BE2C (cell line): ENCODE results near the gene FBXL19.
A peak's percentile ranks its signal among the peaks of the same experiment; 100 is the strongest.

Experiments used
- DNase-seq: peaks from one replicate; pipeline ENCODE4 v3.0.0-alpha.2; 2020
- H3K27me3 ChIP-seq: fragments of 250-450 bp; sonication (Bioruptor Pico); 2 replicates; pipeline ENCODE4 v1.5.1; 2020; ENCODE audit warnings: mild to moderate bottlenecking
- H3K36me3 ChIP-seq: fragments of 250-450 bp; sonication (Bioruptor Pico); 2 replicates; pipeline ENCODE4 v1.5.1; 2020; ENCODE audit warnings: mild to moderate bottlenecking
- H3K4me1 ChIP-seq: fragments of 250-450 bp; sonication (Bioruptor Pico); 2 replicates; pipeline ENCODE4 v1.5.1; 2020
- H3K4me3 ChIP-seq: 2 replicates; pipeline ENCODE4 v1.5.1; 2011; ENCODE audit warnings: low read depth, low read length
- H3K9me3 ChIP-seq: fragments of 250-450 bp; sonication (Bioruptor Pico); 2 replicates; pipeline ENCODE4 v1.5.1; 2020
- CTCF ChIP-seq: IDR thresholded peaks from 2 replicates; pipeline ENCODE4 v1.5.1; 2012; ENCODE audit warnings: mild to moderate bottlenecking, low read depth, low read length

The FBXL19 gene

GRCh38 chr16:30991052-30991451 lies 67.7 kb downstream of the FBXL19 start:
- no peak for TF ChIP-seq CTCF
- H3K4me3 ChIP-seq, result no peak overlapping the region
- peaks cover 7% of the 10 kb centered on the region; the same call in 1 of the 2 replicates for H3K4me1 ChIP-seq
- H3K36me3 ChIP-seq, result no peaks in the 10 kb centered on the region
- H3K27me3 ChIP-seq, result no peaks in the 10 kb centered on the region
- H3K9me3 ChIP-seq, result no peaks in the 10 kb centered on the region
- no peak for DNase-seq

- Histone ChIP-seq H3K9me3 (no peaks in the 10 kb centered on the region), H3K27me3 (no peaks in the 10 kb centered on the region), H3K4me1 (peaks cover 7% of the 10 kb centered on the region; the same call in 1 of the 2 replicates), H3K36me3 (no peaks in the 10 kb centered on the region), H3K4me3 (no peak overlapping the region)
- no peak for TF ChIP-seq CTCF
- no peak for DNase-seq
Observed at GRCh38 chr16:30992276-30992780, 69.0 kb downstream of the FBXL19 start.

- no peaks in the 10 kb centered on the region for H3K36me3 ChIP-seq
- TF ChIP-seq CTCF, result no peak
- no peak for DNase-seq
- H3K27me3 ChIP-seq, result no peaks in the 10 kb centered on the region
- no peak overlapping the region for H3K4me3 ChIP-seq
- H3K4me1 ChIP-seq, result peaks cover 7% of the 10 kb centered on the region; the same call in 1 of the 2 replicates
- H3K9me3 ChIP-seq, result no peaks in the 10 kb centered on the region
Observed at GRCh38 chr16:30992931-30993816, 69.8 kb downstream of the FBXL19 start.

- H3K4me3 ChIP-seq, result no peak overlapping the region
- no peak for DNase-seq
Observed at GRCh38 chr16:30995927-30996323, 72.6 kb downstream of the FBXL19 start.

GRCh38 chr16:30996324-30996984 lies 73.1 kb downstream of the FBXL19 start:
- no peaks in the 10 kb centered on the region for H3K9me3 ChIP-seq
- H3K4me1 ChIP-seq, result peaks cover 7% of the 10 kb centered on the region; the same call in 1 of the 2 replicates
- no peaks in the 10 kb centered on the region for H3K27me3 ChIP-seq
- peak overlapping the region; percentile 55 for H3K4me3 ChIP-seq
- no peak for DNase-seq
- no peaks in the 10 kb centered on the region for H3K36me3 ChIP-seq
- TF ChIP-seq CTCF, result no peak

More at GRCh38 chr16:30995927-30996323, 72.6 kb downstream of the FBXL19 start:
- no peak for TF ChIP-seq CTCF
- no peaks in the 10 kb centered on the region for H3K27me3 ChIP-seq
- peaks cover 7% of the 10 kb centered on the region; the same call in 1 of the 2 replicates for H3K4me1 ChIP-seq
- H3K9me3 ChIP-seq, result no peaks in the 10 kb centered on the region
- no peaks in the 10 kb centered on the region for H3K36me3 ChIP-seq
